Measurements from ENCODE around the gene SEC61B.

SEC61B gene

GRCh38 chr9:99221621-99222415, at the start of gene SEC61B, which contains the start of gene ALG2:
TSS of gene SEC61B (plus strand) at chr9:99222282. CDS start at chr9:99222364, 82 bp downstream.
TSS of gene ALG2 (minus strand) at chr9:99221942. CDS start at chr9:99221894, 48 bp downstream.
- TF ChIP-seq CTCF (IDR thresholded peaks at IDR 0.05; ENCODE audit: low read length, missing control alignments) = no peak
- H3K4me3 ChIP-seq (replicated peaks; ENCODE audit: low read depth, low read length) = peak within 1 kb of the TSS; percentile 99
- DNase-seq (ENCODE audit: low read depth) = peak; percentile 97

- no peak for TF ChIP-seq CTCF (IDR thresholded peaks at IDR 0.05; ENCODE audit: low read length, missing control alignments)
- H3K4me3 ChIP-seq (replicated peaks; ENCODE audit: low read depth, low read length) = no peak overlapping the region
- DNase-seq (ENCODE audit: low read depth) = peak; percentile 16
These were observed 48.2 kb upstream of the SEC61B start for GRCh38 chr9:99173570-99174504.

- no peak for DNase-seq (ENCODE audit: low read depth)
- no peak for TF ChIP-seq CTCF (IDR thresholded peaks at IDR 0.05; ENCODE audit: low read length, missing control alignments)
- H3K4me3 ChIP-seq (replicated peaks; ENCODE audit: low read depth, low read length) = no peak overlapping the region
These were observed 45.5 kb upstream of the SEC61B start for GRCh38 chr9:99176527-99177013.

GRCh38 chr9:99177576-99178366, 44.3 kb upstream of the SEC61B start:
- TF ChIP-seq CTCF (IDR thresholded peaks at IDR 0.05; ENCODE audit: low read length, missing control alignments) = no peak
- DNase-seq (ENCODE audit: low read depth) = no peak
- no peak overlapping the region for H3K4me3 ChIP-seq (replicated peaks; ENCODE audit: low read depth, low read length)

- no peak overlapping the region for H3K4me3 ChIP-seq (replicated peaks; ENCODE audit: low read depth, low read length)
- no peak for DNase-seq (ENCODE audit: low read depth)
- no peak for TF ChIP-seq CTCF (IDR thresholded peaks at IDR 0.05; ENCODE audit: low read length, missing control alignments)
These were observed 42.9 kb upstream of the SEC61B start for GRCh38 chr9:99178912-99179872.

All from fibroblast of pulmonary artery (primary cell).